Pancreas (tissue), 10 donors: Measurements from ENCODE around the gene EFCAB8. TPM values are rescaled to one million over a fixed set of nuclear protein-coding genes. Genes with fewer than 3 reads are reported as not detected.

ENCODE experiments used
- ATAC-seq, 4 donors: fragments of 200-7000 bp; cut with Tn5 transposase; one replicate each; pipeline versions ENCODE4 v1.8.0 to v1.9.1; 2020; ENCODE audit warnings: mild to moderate bottlenecking in 4 of 4, moderate library complexity in 4 of 4
- DNase-seq, 6 donors: peaks; one replicate each; pipeline ENCODE4 v3.0.0-alpha.2; 2020
- FAIRE-seq: peaks from 2 replicates; lab custom pipeline; 2012; peaks lifted over from hg19 to GRCh38; lab: Jason Lieb, UNC
- H3K27ac ChIP-seq, 4 donors: fragments of 200-600 bp; sonication (generic); 1 replicate in 3 of 4; 2 replicates in 1 of 4; pipeline versions ENCODE4 v1.5.0 to v1.8.0; 2020
- H3K27me3 ChIP-seq, 4 donors: fragments of 200-600 bp; one replicate each; pipeline ENCODE4 v1.8.0; 2021
- H3K36me3 ChIP-seq, 3 donors: fragments of 200-600 bp; sonication (generic) in 1 of 3; one replicate each; pipeline versions ENCODE4 v1.5.0 to v1.8.0; 2020 to 2021
- H3K4me1 ChIP-seq, 3 donors: fragments of 200-600 bp; one replicate each; pipeline ENCODE4 v1.8.0; 2021
- H3K4me3 ChIP-seq, 4 donors: fragments of 200-600 bp; sonication (generic) in 2 of 4; one replicate each; pipeline versions ENCODE4 v1.5.0 to v1.8.0; 2020 to 2021
- H3K9me3 ChIP-seq, 4 donors: fragments of 200-600 bp; one replicate each; pipeline ENCODE4 v1.8.0; 2021
- CTCF ChIP-seq, 4 donors: fragments of 200-600 bp; sonication (generic) in 3 of 4; IDR thresholded peaks; one replicate each; pipeline versions ENCODE4 v1.5.0 to v1.8.0; 2021; ENCODE audit warnings: antibody characterized with exemption in 4 of 4
- WGBS, 2 donors: extraction: QIAGEN DNeasy Blood & Tissue Kit; methylation state at CpG; one replicate each; pipeline ENCODE4 v1.1.7; 2013; 5-methylcytosine and 5-hydroxymethylcytosine counted together
- intact Hi-C, 3 donors: fragments of 100-400 bp; cut with DNase I; formaldehyde crosslinking; loops; one replicate each; pipeline versions ENCODE4 v1.11.1 to v1.14.2; 2022
- polyA plus RNA-seq, 2 donors: library from polyadenylated mRNA; stranded (reverse); fragments of 200-250 nt; gene quantifications; one replicate each; pipeline ENCODE4 v1.2.3, GENCODE V29; 2013
- total RNA-seq, 6 donors: library from RNA; stranded (reverse); fragmentation: NEBNext Ultra II Directional in 4 of 6; extraction: Animal tissue kit (Norgen Biotek cat#: 25700) in 4 of 6; gene quantifications; one replicate each; pipeline versions ENCODE4 v1.2.1 to v1.2.4, GENCODE V29; 2021 to 2023
- donor health status: healthy with polysubstance abuse.
- donor health status: DM: no; HTN: no; CAD: no; lungs with moderate emphysema.
- donor health status: DM: no; HTN: no; CAD: no.
- donor health status: control.
- donor health status: control.
- donor health status: Bipolar disorder and iron deficiency.
- donor health status: DM: yes; HTN: yes; CAD: no.
- donor health status: DM: no; HTN: no; CAD: no.
- donor health status: DM: no; HTN: no; CAD: no.
- donor health status: DM: yes; HTN: yes; CAD: no.

EFCAB8 gene
- total and polyA plus RNA-seq, 8 donors = 0.12 to 0.35 (median 0.19) TPM; not detected in 1

DNA sequence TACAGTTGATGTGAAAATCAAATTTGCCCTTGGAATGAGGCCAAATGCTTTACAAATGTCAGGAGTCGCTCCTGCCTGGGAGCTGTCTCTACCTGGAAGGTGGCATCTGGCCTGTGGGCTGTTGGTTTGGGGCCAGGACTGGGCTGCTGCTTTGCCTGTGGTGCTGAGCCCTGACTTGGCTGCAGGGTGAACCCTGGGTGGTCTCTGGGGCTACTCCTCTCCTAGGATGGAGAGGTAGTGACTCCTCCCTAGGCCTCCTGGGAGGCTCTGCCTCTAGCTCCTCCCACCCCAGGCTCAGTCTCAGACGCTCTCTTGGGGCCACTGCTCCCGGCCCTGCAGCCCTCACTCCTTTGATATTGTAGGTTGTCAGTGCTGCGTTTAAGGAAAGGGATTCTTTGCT is 47.5 kb downstream of the EFCAB8 start:
- WGBS, 2 donors = 42 to 46% methylated on average over 4 of the region's 4 CpGs
- no peak for ATAC-seq

DNA sequence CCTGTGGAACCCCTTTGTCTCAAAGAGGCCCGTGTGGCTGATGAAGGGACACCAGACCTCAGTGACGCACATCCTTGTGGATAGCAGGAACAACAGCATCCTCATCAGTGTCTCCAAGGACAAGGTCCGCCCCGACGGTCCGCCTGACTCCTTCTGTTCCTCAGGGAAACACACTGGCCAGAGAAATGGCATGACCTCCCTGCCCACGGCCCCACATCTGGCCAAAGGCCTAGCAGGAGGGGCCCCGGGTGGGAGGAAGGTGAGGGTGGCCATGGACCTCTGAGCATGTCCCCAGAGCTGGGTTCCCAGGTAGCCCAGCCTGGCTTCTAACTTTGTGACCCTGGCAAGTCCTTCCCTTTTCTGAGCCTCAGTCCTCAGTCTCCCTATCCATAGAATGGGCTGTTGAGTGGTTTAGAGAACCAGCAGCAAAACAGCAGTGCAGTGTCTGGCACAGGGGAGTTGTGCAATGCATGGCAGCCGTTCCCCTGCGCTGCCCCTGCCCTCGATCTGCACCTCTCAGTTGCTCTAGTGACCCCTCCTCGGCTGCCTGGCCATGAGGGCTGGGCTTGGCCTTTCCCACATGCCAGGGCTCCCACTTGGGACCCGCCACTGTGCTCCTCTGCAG is 48.3 kb downstream of the EFCAB8 start:
- ATAC-seq (no peak), FAIRE-seq (no peak), DNase-seq (no peak)
- no peak for TF ChIP-seq CTCF (IDR thresholded peaks at IDR 0.05)
- no peaks in the 10 kb centered on the region for H3K4me1 ChIP-seq
- no peaks in the 10 kb centered on the region for H3K9me3 ChIP-seq
- H3K27me3 ChIP-seq = no peaks in the 10 kb centered on the region
- intact Hi-C loops = loop anchor here in 2 of 3 donors (5.0 to 10.0 kb wide), 2 partner anchors 188 to 385 kb away; no protein-coding TSS in a partner anchor
- no peak overlapping the region for H3K27ac ChIP-seq
- H3K4me3 ChIP-seq = no peak overlapping the region
- 71 to 80% methylated on average over 13 of the region's 13 CpGs for WGBS, 2 donors
- no peaks in the 10 kb centered on the region for H3K36me3 ChIP-seq

More for the DNA sequence above, 47.5 kb downstream of the EFCAB8 start:
- intact Hi-C loops = loop anchor here in 2 of 3 donors (5.0 to 10.0 kb wide), 2 partner anchors 189 to 386 kb away; no protein-coding TSS in a partner anchor
- Histone ChIP-seq H3K4me3 (no peak overlapping the region), H3K4me1 (no peaks in the 10 kb centered on the region), H3K9me3 (no peaks in the 10 kb centered on the region), H3K27me3 (no peaks in the 10 kb centered on the region), H3K36me3 (no peaks in the 10 kb centered on the region), H3K27ac (no peak overlapping the region)
- TF ChIP-seq CTCF (IDR thresholded peaks at IDR 0.05) = no peak
- FAIRE-seq = no peak
- DNase-seq = no peak

GRCh38 chr20:32907886-32908285 is 49.2 kb downstream of the EFCAB8 start:
- no peak for FAIRE-seq
- TF ChIP-seq CTCF (IDR thresholded peaks at IDR 0.05) = no peak
- 63 to 74% methylated on average over 13 of the region's 13 CpGs for WGBS, 2 donors
- Histone ChIP-seq H3K4me1 (no peaks in the 10 kb centered on the region), H3K36me3 (no peaks in the 10 kb centered on the region), H3K27me3 (no peaks in the 10 kb centered on the region), H3K4me3 (no peak overlapping the region), H3K9me3 (no peaks in the 10 kb centered on the region), H3K27ac (no peak overlapping the region)
- DNase-seq = peak in 1 of 6 donors; percentile 27
- no peak for ATAC-seq
- intact Hi-C loops = loop anchor here in 2 of 3 donors (5.0 to 10.0 kb wide), 2 partner anchors 187 to 384 kb away; no protein-coding TSS in a partner anchor

DNA sequence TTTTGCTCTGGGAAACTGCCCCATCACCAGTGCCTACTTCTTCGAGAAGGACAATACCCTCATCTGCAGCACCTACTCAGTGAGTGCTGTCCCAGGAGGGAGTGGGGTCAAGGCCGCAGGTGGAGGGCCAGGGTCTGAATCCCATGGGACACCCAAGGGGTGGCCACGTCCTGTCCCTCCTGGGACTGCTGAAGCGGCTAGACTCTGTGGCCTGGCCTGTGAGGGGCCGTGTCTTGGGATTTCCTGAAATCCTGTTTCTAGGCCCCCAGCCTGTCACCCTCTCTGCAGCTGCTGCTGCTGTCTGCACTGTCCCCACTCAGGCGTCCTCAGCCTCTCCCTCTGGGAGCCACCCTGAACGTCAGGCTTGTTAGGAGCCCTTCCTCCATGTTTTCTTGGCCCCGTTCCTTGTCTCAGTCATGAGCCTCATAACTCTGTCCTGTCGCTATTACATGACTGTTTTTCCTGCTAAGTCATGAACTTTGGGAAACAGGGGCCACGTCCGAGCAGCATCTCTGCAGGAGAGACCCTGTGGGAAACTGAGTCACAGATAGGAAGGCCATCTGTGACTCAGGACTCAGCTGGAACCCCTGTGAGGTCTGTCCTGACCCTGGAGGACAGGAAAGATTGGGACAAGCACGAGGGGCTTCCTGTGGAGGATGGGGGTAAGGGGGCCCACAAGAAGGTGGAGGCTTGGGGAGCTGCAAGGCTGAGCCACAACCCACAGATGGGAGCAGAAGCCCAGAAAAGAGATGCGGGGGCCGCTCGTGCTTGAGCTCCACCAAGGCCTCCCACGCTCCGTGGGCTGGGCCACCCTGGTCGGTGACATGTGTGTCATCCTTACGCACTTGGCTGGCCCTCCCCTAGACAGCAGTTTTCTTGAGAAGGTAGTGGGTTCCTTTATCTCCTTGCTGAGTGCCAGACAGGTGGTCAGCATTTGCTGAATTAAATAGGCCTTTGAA is 49.9 kb downstream of the EFCAB8 start:
- DNase-seq = peak in 1 of 6 donors; percentile 46
- 78 to 84% methylated on average over 19 of the region's 19 CpGs for WGBS, 2 donors
- no peak for TF ChIP-seq CTCF (IDR thresholded peaks at IDR 0.05)

More for the DNA sequence above, 49.9 kb downstream of the EFCAB8 start:
- ATAC-seq (no peak), FAIRE-seq (no peak)
- Histone ChIP-seq H3K4me3 (no peak overlapping the region), H3K27ac (no peak overlapping the region), H3K36me3 (no peaks in the 10 kb centered on the region), H3K27me3 (no peaks in the 10 kb centered on the region), H3K4me1 (no peaks in the 10 kb centered on the region), H3K9me3 (no peaks in the 10 kb centered on the region)
- intact Hi-C loops = loop anchor here in 2 of 3 donors (5.0 to 10.0 kb wide), 2 partner anchors 186 to 384 kb away; no protein-coding TSS in a partner anchor
